ENCODE measurements around the gene PPP3CA.

The PPP3CA gene

DNA sequence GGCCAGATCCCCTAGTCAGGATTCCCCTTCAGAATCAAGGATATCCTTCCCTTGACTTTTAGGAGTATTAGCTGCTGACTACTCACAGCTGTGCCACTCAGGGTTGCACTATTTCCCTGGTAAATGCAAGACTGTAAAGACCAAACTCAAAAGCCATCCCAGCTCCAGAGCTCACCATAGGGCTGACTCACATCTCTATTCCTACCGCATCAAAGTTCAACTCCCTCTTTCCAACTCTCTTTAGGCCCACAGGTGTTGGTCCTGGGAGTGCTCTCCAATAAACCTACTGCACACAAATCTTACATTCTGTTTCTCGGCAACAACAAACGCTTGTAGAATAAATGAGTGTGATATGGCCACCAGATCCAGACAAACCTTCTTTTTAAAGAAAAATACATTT is 109.6 kb downstream of the PPP3CA start:
- TF ChIP-seq, protein P1, sequence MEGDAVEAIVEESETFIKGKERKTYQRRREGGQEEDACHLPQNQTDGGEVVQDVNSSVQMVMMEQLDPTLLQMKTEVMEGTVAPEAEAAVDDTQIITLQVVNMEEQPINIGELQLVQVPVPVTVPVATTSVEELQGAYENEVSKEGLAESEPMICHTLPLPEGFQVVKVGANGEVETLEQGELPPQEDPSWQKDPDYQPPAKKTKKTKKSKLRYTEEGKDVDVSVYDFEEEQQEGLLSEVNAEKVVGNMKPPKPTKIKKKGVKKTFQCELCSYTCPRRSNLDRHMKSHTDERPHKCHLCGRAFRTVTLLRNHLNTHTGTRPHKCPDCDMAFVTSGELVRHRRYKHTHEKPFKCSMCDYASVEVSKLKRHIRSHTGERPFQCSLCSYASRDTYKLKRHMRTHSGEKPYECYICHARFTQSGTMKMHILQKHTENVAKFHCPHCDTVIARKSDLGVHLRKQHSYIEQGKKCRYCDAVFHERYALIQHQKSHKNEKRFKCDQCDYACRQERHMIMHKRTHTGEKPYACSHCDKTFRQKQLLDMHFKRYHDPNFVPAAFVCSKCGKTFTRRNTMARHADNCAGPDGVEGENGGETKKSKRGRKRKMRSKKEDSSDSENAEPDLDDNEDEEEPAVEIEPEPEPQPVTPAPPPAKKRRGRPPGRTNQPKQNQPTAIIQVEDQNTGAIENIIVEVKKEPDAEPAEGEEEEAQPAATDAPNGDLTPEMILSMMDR (IDR thresholded peaks at IDR 0.05): no peak

DNA sequence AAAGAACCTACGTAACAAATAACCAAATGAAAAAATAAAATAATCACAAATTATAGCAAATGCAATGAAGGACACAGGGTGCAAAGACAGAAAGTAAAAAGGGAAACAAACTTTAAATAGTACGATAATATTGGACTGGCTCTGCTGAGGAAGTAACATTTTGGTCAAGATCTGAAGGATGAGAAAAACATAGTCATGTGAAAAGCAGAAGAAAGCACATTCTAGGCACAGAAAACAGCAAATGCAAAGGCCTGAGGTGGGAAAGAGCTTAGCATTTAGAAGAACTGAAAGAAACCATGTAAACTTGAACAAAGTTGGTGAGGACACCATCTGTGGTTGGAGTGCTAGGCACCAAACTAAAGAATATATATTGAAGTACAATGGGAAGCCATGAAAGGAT is 111.2 kb downstream of the PPP3CA start:
- TF ChIP-seq, protein P1 (IDR thresholded peaks at IDR 0.05): no peak

DNA sequence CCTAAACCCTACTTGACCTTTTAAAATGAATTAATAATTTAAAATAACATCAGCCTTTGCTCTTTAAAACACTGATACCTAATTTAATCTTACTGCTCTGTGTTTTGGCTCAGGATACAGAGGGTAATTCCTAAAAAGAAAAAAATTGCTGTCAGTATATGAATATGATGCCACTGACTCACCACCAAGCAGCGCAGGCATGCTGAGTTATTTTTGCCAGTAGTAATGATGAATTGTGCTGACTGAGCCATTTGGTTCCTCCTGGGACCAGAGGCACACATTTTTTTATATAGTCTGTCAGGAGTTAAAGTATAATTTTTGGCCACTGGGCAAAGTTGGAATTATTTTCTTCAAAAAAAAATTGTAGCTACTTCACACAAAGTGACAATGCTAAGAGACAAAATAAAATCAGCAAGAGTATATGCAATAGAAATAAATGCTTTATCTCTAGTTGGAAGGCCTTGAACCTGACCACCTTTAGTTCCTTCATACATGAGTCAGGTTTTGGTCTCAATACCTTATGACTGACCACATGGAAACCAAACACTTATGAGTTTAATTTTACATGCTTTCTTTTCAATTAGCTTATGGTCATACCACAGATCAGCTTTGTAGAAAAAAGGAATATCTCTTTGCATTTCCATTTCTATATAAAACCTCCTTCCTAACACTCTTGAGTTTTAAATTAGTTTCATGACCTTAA is 115.1 kb downstream of the PPP3CA start:
- TF ChIP-seq, protein P1 (IDR thresholded peaks at IDR 0.05): no peak

DNA sequence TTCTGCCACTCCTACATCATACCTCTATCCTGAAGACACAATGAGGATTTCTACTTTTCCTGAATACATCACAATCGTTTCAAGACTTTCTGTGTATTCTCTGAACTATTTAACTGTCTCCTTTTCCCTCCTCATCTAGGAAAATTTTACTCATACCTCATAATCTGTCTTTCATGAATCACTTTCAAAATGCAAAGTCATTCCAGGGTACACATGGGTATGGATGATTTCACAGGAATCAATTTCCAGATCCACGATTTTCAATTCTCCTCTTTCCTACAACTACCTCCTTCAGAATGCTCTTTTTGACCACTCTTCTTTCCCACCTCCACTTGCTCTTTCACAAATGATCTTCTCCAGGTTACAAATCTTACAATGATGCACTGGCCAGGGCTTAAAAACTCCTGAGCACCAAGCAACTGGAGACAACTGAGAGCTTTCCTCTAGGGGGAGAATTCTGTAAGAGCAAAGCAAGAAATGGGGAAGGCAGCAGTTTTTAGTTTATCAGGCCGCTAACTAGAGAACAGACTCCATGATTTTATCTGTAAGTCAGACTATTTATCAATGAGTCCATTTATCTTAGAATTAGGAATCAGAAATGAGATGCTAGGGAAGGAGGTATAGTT is 116.4 kb downstream of the PPP3CA start:
- TF ChIP-seq, protein P1 (IDR thresholded peaks at IDR 0.05): no peak

DNA sequence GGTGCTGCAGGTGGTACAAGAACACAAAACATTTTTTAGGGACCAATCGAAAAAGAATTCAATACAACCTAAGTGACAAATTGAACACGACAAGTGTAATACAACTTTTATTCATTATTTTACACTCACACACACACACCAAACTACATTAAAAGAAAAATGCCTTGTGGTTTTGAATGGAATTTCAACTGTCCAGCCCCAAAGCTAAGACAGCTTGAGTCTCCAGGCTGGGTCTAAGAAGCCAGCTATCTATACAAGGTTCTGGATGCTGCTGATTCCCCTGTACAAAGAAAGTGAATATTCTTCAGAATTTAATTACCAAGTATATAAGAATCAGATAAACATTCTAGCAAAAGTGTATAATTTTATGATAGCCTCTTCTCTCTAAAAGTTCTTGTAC is 118.2 kb downstream of the PPP3CA start:
- TF ChIP-seq, protein P1 (IDR thresholded peaks at IDR 0.05): no peak

DNA sequence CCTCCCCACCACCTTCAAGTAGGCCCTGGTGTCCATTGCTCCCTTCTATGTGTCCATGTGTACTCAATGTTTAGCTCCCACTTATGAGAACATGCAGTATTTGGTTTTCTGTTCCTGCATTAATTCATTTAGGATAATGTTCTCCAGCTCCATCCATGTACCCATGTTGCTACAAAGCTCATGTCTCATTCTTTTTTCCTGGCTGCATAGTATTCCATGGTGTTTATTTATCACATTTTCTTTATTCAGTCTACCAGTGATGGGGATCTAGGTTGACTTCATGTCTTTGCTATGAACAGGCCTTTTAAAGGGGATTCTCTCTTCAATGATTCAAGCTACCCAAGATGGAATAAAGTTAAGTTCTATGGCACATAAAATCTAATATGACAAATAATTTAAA is 119.6 kb downstream of the PPP3CA start:
- TF ChIP-seq, protein P1 (IDR thresholded peaks at IDR 0.05): no peak

DNA sequence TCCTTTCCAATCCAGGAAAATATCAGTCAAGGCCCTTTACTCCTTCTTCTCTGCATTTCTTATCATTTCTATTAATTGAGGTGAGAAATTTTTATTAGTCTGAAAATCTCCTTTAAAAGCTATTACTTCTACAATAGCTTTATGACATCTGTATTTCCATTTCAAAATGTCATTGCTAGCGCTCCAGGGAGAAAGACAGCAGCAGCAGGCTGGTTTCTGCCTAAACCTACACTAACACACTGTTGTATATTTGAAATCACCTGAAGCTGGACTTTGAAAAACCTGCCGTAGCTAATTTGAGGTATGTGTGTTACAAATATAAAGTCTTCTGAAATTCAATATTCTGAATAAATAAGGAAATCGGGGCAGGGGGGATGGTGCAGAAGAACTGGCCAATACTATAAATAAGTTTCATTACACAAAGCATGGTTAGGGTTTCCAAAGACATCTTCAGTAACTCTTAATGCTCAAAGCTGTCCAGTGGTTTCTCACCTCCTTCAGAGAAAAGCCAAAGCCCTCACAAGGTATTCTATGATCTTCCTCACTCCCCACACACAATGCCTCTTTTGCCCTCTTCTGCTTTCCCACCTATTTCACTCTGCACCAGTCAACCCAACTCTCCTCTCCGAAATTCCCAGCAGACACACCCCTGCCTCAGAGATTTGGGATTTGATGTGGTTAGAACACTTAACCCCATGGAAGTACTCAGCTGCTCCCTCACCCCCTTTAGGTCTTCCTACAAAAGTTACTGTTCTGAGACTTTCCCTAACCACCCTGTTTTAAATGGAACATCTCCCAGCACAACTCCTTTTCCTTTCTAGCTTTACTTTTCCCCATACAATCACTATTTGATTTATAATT is 122.7 kb downstream of the PPP3CA start:
- TF ChIP-seq, protein P1 (IDR thresholded peaks at IDR 0.05): no peak
